ENCODE data around the gene CUEDC2. TPM values are rescaled to one million over a fixed set of nuclear protein-coding genes. Genes with fewer than 3 reads are reported as not detected.

CUEDC2 gene
- total RNA-seq, 4 donors from 2014 or later: 26.2 to 51.6 (median 35.6) TPM

- Histone ChIP-seq H3K9me3 (no peaks in the 10 kb centered on the region), H3K36me3 (no peaks in the 10 kb centered on the region), H3K4me1 (no peaks in the 10 kb centered on the region), H3K4me3 (no peak overlapping the region), H3K27me3 (no peaks in the 10 kb centered on the region), H3K27ac (no peak overlapping the region)
- intact Hi-C loops (cut with DNase I; ENCODE audit: low total_unique reads): no loop called here
- no peak for DNase-seq
- TF ChIP-seq POLR2A (IDR thresholded peaks at IDR 0.05): no peak
- no peak for TF ChIP-seq CTCF (IDR thresholded peaks at IDR 0.05)
Observed at GRCh38 chr10:102453502-102453901, 21.1 kb upstream of the CUEDC2 start.

GRCh38 chr10:102452672-102453340 lies 20.4 kb upstream of the CUEDC2 start:
- Histone ChIP-seq H3K9me3 (no peaks in the 10 kb centered on the region), H3K36me3 (no peaks in the 10 kb centered on the region), H3K4me3 (no peak overlapping the region), H3K27me3 (no peaks in the 10 kb centered on the region), H3K27ac (peak overlapping the region in 1 of 2 donors; percentile 31), H3K4me1 (no peaks in the 10 kb centered on the region)
- no peak for DNase-seq
- intact Hi-C loops (cut with DNase I; ENCODE audit: low total_unique reads): no loop called here
- TF ChIP-seq CTCF (IDR thresholded peaks at IDR 0.05) (no peak), POLR2A (IDR thresholded peaks at IDR 0.05) (no peak)

GRCh38 chr10:102451105-102451969 lies 19.0 kb upstream of the CUEDC2 start, which contains the start of gene C10orf95:
Gene C10orf95, minus strand, starts transcription at chr10:102451543. Its CDS starts 450 bp downstream, at chr10:102451093.
- peak within 1 kb of the TSS; percentile 76 to 85 for H3K27ac ChIP-seq
- H3K4me3 ChIP-seq: peak within 1 kb of the TSS; percentile 51 to 82
- TF ChIP-seq POLR2A (IDR thresholded peaks at IDR 0.05) (no peak), CTCF (IDR thresholded peaks at IDR 0.05) (no peak)
- no peaks in the 10 kb centered on the region for H3K4me1 ChIP-seq
- H3K27me3 ChIP-seq: no peaks in the 10 kb centered on the region
- DNase-seq: no peak
- intact Hi-C loops (cut with DNase I; ENCODE audit: low total_unique reads): no loop called here
- no peaks in the 10 kb centered on the region for H3K36me3 ChIP-seq
- no peaks in the 10 kb centered on the region for H3K9me3 ChIP-seq

- peak overlapping the region; percentile 51 to 82 for H3K4me3 ChIP-seq
- peak; percentile 59 to 79 for DNase-seq
- no peaks in the 10 kb centered on the region for H3K27me3 ChIP-seq
- peak overlapping the region; percentile 76 to 85 for H3K27ac ChIP-seq
- intact Hi-C loops (cut with DNase I; ENCODE audit: low total_unique reads): no loop called here
- no peaks in the 10 kb centered on the region for H3K9me3 ChIP-seq
- H3K36me3 ChIP-seq: no peaks in the 10 kb centered on the region
- no peaks in the 10 kb centered on the region for H3K4me1 ChIP-seq
- TF ChIP-seq CTCF (IDR thresholded peaks at IDR 0.05) (peak in 2 of 4 experiments; percentile 22 to 30), POLR2A (IDR thresholded peaks at IDR 0.05) (peak; percentile 13 to 69)
Observed at GRCh38 chr10:102450374-102451104, 18.2 kb upstream of the CUEDC2 start.
